Fibroblast of pulmonary artery (primary cell): Measurements from ENCODE around the gene TPI1.
"Not testable (repeated sequence)": the region's sequence is repeated elsewhere in the genome, so short reads cannot be mapped to it uniquely, and the experiment has no call there.

Experiments used
- DNase-seq: peaks from one replicate; pipeline ENCODE4 v3.0.0-alpha.2; 2010; ENCODE audit warnings: low read depth
- H3K4me3 ChIP-seq: replicated peaks from 2 replicates; pipeline ENCODE4 v1.5.1; 2011; ENCODE audit warnings: low read depth, mild to moderate bottlenecking, control low read depth, low read length, moderate library complexity
- TF ChIP-seq, protein P1 (sequence below): IDR thresholded peaks from 2 replicates; pipeline ENCODE4 v1.5.1; 2011; ENCODE audit warnings: mild to moderate bottlenecking, control low read depth, low read length, inconsistent platforms; ENCODE audit errors: missing control alignments

The TPI1 gene

DNA sequence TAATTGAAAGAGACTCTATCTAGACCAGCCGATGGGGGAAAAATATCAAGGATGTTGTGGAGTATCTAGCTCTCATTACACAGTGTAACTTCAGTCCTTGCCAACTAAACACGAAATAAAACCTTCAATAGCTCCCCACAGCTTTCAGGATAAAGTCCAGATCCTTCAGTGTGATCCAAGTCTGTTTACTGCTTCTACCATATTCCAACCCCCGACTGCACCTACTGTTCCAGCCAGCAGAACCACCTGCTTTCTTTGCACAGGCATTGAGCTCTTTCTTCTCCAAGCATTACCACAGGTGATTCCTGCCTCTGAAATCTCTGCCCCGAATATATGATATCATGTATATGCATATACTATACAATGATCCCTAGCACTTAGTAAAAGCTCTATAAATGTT is 35.1 kb downstream of the TPI1 start:
- DNase-seq, result no peak

GRCh38 chr12:6903722-6904121 is 36.4 kb downstream of the TPI1 start:
- no peak for DNase-seq
- TF ChIP-seq, protein P1, sequence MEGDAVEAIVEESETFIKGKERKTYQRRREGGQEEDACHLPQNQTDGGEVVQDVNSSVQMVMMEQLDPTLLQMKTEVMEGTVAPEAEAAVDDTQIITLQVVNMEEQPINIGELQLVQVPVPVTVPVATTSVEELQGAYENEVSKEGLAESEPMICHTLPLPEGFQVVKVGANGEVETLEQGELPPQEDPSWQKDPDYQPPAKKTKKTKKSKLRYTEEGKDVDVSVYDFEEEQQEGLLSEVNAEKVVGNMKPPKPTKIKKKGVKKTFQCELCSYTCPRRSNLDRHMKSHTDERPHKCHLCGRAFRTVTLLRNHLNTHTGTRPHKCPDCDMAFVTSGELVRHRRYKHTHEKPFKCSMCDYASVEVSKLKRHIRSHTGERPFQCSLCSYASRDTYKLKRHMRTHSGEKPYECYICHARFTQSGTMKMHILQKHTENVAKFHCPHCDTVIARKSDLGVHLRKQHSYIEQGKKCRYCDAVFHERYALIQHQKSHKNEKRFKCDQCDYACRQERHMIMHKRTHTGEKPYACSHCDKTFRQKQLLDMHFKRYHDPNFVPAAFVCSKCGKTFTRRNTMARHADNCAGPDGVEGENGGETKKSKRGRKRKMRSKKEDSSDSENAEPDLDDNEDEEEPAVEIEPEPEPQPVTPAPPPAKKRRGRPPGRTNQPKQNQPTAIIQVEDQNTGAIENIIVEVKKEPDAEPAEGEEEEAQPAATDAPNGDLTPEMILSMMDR, result no peak
- H3K4me3 ChIP-seq, result no peak overlapping the region

More for the DNA sequence above, 35.1 kb downstream of the TPI1 start:
- TF ChIP-seq, protein P1, result no peak
- H3K4me3 ChIP-seq, result no peak overlapping the region

DNA sequence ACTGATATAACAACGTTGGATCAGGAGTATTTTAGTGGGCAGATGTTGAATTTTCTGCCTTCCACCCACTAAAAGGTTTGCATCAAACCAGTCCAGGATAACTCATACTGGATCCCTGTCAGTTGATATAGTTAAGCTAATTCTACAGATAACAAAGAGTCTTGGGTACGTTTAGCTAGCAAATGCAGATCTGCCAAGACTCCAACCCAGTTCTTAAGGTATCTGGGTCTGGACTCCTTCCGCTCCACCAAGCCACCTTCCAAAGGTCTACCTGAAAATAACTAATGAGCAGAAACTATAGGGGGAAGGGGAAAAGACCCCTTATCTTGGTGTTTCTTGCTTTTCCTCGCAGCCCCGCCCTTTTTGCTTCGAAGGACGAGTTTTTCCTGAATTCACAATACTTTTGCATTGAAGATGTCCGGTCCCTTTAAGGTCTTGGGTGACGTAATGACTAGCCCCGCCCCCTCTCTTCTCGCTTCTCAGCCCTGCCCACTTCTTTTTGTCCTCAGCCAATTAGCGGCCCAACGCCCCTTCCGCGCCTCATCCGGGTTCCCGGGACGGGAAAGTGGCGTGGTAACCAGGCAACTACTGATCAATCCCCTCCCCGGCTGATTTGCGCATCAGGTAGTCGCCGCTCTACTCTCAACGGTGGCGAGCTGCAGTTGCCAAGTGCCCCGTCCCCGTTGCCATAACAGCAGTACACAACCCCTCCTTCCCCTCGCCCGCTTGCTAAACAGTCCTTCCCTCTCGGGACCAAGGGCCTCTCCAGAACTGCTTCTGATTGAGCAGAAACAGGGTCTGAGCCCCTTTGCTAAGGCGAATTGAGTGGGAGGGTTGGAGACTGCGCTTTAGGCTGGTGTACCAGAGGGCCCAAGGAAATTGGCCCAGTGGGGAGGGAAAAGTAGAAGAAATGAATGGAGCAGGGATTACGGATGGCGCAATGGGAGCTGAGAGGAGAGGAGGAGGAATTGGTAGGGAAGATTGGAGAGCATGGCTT is 37.2 kb downstream of the TPI1 start, which contains the start of gene LRRC23:
TSS of gene LRRC23 (plus strand) at position 543 of the 997 bp plus-strand sequence. CDS start 812 bp downstream, outside the sequence.
- TF ChIP-seq, protein P1, result no peak
- peak; percentile 95 for DNase-seq
- peak within 1 kb of the TSS; percentile 81 for H3K4me3 ChIP-seq

DNA sequence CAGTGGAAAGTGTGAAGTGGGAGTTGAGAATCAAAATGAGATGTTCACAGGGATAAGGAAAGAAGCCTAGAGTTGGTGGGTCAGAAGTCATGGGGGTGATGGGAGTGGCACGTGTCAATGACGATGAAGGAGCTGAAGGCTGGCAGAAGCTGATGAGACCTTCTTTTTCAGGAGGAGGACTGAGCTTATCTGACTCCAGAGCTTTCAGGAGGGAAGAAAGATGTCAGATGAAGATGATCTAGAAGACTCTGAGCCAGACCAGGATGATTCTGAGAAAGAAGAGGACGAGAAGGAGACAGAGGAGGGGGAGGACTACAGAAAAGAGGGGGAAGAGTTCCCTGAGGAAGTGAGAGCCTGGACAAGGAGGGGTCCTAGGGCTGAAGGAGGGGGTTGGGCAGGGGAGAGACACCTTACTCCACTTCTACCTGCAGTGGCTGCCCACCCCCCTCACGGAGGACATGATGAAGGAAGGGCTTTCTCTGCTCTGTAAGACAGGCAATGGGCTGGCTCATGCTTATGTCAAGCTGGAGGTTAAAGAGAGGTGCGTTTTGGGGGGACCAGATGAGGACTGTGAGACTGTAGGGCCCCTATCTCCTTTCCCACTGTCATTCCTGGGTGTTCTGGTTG is 38.2 kb downstream of the TPI1 start:
- H3K4me3 ChIP-seq, result peak overlapping the region; percentile 81
- DNase-seq, result no peak
- TF ChIP-seq, protein P1, result no peak

DNA sequence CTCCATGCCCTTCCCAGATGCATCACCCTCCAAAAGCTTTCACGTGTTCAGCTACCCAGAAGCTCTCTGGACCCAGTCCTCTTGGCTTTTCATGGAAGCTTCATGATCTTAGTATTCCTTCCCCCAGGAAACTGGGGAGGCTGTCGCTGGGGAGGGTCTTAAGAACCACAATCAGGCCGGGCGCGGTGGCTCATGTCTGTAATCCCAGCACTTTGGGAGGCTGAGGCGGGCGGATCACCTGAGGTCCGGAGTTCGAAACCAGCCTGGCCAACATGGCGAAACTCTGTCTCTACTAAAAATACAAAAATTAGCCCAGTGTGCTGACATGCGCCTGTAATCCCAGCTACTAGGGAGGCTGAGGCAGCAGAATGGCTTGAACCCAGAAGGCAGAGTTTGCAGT is 40.8 kb downstream of the TPI1 start:
- DNase-seq, H3K4me3 ChIP-seq: not testable (repeated sequence)

- no peak overlapping the region for H3K4me3 ChIP-seq
- no peak for DNase-seq
- TF ChIP-seq, protein P1, result no peak
Measured at GRCh38 chr12:6909421-6910145, 42.3 kb downstream of the TPI1 start.
